HG02798 (cell line): ENCODE data around the gene FOXJ2.
A peak's percentile ranks its signal among the peaks of the same experiment; 100 is the strongest.
"Not testable (repeated sequence)": the region's sequence is repeated elsewhere in the genome, so short reads cannot be mapped to it uniquely, and the experiment has no call there.

ENCODE experiments used
- ATAC-seq: cut with Tn5 transposase; IDR thresholded peaks from one replicate; pipeline ENCODE4 v1.9.1; 2021; ENCODE audit warnings: mild to moderate bottlenecking; ENCODE audit not compliant: unreplicated experiment, poor library complexity

FOXJ2 gene

DNA sequence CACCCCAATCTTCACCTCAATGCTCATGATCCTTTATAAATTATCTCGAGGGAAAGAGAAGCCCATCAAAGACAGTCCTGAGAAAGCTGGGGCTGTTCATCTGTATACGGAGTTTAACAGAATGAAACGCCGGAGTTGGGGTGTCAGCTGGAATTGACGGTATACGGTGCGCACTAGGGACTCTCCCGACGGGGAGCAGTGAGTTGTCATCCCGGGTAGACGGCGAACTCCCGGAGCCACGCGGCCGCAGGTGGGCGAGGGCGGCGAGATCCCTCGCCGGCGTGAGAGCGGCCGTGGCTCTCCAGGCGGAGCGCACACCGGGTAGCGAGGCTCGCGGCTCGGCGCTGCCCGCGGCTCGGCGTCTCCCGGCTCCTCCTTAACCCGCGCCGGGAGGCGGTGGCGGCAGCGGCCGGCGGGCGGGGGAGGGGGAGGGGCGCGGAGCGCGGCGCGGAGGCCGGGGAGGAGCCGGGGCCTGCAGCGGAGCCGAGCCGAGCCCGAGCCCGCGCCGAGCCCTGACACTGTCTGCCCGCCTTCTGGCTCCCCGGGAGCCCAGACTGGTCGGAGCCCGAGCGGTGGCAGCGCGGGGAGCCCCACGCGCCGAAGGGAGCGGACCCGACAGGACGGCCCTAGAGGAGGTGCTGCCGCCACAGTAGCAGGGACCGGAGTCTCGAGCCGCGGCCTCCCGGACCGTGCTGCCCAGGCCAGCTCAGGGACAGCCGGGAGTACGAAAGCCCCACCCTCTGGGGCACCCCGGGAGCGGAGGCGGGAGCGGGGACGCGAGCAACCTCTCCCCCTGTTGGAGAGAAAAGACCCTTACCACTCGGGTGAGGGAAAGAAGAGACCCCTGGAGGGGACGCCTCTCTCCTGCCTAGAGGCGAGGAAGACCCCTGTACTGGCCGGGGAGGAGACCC is at the start of gene FOXJ2:
Gene FOXJ2, plus strand, starts transcription at position 475 of the 911 bp plus-strand sequence. CDS start 7,117 bp downstream, outside the sequence.
- peak; percentile 77 for ATAC-seq

DNA sequence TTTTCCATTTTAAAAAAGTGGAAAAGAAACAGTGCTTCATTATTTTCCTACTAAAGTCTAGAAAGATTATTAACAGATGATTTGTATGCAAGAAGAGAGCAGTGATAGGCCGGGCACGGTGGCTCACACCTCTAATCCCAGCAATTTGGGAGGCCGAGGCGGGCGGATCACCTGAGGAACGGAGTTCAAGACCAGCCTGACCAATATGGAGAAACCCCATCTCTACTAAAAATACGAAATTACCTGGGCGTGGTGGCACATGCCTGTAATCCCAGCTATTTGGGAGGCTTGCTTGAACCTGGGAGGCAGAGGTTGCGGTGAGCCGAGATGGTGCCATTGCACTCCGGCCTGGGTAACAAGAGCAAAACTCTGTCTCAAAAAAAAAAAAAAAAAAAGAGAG is 49.5 kb upstream of the FOXJ2 start:
- not testable (repeated sequence) for ATAC-seq

DNA sequence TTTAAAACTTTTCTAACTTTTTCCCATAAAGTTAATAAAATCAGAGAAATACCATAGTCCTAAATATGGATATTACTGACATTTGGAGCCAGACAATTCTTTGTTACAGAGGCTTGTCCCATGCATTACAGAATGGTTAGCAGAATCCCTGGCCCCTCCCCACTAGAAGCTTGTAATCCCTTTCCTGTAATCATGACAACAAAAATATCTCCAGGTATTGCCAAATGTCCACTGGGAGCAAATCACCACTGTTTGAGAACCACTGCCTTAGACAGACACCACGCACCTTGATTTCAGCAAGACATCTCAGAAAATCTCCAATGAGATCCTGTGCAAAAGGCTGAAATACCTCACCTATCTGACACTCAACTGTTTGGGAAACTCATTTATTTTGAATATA is 49.1 kb upstream of the FOXJ2 start:
- not testable (repeated sequence) for ATAC-seq

DNA sequence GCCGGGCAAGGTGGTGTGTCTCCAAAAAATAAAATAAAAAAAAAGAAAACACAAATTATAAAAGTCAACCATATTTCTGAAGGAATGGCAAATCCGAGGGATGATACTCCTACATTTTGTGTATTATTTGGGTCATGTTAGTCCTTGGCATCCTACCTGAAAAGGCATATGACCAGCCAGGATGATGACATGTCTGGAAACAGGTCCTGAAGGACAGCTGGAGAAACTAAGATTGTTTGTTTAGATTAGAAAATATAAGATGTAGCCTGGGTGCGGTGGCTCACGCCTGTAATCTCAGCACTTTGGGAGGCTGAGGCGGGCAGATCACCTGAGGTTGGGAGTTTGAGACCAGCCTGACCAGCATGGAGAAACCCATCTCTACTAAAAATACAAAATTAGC is 47.6 kb upstream of the FOXJ2 start:
- ATAC-seq = no peak

DNA sequence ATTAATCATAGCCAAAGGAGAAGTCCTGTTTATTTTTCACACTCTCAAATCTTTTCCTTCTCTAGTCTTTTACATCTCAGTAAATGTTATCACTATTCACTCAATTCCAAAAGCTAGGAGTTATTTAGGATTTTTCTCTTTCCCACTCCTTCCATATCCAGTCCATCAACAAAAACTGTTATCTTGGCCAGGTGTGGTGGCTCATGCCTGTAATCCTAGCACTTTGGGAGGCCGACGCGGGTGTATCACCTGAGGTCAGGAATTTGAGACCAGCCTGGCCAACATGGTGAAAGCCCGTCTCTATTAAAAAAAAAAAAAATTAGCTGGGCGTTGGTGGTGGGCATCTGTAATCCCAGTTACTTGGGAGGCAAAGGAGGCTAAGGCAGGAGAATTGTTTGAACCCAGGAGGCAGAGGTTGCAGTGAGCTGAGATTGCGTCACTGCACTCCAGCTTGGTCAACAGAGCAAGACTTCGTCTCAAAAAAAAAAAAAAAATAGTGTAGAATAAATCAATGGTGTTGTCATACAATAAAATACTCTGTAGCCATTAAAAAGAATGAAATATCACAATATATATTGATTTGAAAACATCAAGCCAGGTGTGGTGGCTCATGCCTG is 46.6 kb upstream of the FOXJ2 start:
- no peak for ATAC-seq

DNA sequence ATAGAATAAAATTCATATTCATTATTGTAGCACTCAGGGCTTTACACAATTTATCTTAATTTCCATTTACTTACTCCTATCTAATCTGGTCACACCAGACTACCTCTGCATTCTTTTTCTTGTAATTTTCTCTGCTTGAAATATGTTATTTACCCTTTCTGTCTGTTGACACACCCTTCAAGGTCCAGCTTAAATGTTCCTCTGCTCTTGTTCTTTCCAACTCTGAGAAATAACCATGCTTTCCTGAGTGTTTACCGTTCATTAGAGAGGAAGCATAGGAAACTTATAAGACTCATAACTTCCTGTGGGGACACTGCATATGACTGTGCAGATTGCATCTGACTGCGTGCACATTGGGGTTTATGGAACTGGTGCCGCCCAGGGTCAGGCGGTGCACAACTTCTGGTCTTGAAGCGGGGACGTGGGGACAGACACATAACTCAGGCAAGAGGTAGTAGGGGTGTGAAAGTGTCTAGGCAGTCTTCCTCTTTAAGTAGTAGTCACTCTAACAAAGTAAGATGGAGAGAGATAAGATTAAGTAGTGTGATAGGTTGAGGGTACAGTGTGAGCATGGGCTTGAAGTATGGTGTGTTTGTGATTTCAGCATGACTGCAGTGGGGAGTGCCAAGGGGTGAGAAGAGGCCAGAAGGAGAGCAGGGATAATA is 42.6 kb upstream of the FOXJ2 start:
- ATAC-seq = no peak

DNA sequence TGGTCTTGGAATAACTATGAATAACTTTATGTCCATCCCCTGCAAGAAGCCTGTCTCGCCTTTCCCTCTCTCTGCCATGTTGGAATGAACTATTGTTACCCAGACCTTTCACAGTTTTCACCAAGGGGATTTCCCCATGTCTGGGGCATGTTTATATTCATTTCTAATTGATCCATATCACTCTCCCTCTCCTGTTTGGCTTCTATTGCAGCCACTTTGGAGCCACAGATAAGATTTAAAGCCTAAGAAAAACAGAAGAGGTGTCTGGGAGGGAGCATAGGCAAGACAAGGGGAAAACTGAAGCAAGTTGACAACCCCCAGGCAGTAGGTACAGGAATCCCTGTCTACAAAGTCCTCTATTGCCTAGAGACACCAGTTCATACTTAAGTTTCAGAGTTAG is 41.0 kb upstream of the FOXJ2 start:
- ATAC-seq = no peak

DNA sequence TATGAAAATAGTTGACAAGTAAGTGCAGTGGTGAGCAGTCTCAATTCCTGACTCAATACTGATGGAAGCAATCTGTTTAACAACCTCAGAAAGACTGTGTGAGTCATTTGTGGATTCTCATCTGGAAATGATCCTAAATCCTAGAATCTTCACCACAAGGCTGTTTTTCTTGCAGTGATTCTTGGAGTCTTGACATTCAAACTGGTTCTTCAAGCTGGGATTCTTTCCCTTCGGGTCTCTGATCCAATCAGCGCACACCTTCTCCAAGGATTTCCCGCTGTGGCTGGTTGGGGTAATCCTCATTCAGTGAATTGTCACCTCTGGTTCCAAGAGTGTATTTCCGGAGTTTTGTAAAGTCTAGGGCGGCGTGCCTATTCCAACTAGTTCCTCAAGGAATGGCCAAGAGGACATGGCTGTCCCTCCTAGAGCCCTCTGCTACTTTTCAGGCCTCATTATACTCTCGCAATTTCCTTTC is 37.7 kb upstream of the FOXJ2 start:
- ATAC-seq = no peak

DNA sequence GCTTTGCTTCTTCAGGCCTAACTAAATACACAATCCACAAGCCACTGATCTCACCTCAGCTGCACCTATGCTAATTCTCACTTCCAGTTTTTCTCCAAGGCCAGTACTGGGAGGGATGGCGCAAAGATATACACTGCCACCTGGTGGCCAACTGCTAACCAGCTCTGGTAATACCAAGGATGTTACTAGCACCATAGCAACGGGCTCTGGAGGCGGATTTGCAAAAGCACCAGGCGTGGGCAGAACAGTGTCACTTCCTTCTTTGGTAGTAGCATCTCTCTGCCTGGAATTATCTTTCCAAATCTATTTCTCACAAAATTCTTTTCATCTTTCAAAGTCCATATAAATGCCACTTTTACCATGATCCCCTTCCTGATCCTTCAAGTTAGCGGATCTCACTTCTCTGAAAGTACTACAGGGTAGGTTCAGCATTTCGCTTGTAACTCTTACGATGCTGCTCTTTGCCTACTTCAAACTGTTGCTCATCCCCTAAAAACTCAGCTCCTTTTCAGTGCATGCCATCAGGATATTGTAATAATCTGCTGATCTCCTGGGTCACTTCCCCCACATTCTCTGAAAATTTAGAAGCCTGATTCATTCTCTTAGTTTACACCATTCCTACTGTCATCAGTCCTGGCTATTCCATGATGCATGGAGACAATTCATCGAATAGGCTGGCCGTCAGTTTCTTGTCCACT is 37.1 kb upstream of the FOXJ2 start:
- peak; percentile 100 for ATAC-seq

DNA sequence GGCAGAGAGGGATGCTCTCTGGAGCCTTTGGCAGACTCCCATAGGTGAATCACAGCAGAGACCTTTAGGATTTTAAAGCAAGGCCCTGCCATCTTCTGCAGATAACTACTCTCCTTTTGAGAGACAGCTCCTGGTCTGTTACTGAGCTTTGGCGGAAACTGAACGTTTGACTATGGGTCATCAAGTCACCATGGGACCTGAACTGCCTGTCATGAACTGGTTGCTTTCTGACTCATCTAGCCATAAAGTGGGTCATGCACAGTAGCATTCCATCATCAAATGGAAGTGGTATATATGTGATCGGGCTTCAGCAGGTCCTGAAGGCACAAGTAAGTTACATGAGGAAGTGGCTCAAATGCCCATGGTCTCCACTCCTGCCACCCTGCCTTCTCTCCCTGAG is 31.7 kb upstream of the FOXJ2 start:
- ATAC-seq = not testable (repeated sequence)

DNA sequence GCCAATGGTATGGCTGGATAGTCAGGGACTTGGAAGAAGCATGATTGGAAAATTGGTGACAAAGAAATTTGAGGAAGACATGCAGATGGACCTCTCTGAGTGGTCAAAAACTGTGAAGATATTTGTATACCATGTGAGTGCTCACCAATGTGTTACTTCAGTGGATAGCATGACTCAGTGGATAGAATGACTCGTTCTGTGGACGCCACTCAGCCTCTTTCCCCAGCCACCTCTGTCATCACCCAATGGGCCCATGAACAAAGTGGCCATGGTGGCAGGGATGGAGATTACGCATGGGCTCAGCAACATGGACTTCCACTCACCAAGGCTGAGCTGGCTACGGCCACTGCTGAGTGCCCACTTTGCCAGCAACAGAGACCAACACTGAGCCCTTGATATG is 31.0 kb upstream of the FOXJ2 start:
- ATAC-seq = not testable (repeated sequence)

DNA sequence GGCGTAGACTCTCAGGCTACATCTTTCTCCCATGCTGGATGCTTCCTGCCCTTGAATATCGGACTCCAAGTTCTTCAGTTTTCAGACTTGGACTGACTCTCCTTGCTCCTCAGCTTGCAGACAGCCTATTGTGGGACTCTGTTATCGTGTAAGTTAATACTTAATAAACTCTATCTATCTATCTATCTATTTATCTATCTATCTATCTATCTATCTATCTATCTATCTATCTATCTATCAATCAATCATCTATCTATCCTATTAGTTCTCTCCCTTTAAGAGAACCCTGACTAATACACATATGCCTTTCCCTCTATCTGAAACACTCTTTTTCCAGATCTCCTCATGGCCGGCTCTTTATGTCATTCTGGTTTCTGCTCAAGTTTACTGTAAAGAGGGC is 27.6 kb upstream of the FOXJ2 start:
- ATAC-seq = not testable (repeated sequence)

DNA sequence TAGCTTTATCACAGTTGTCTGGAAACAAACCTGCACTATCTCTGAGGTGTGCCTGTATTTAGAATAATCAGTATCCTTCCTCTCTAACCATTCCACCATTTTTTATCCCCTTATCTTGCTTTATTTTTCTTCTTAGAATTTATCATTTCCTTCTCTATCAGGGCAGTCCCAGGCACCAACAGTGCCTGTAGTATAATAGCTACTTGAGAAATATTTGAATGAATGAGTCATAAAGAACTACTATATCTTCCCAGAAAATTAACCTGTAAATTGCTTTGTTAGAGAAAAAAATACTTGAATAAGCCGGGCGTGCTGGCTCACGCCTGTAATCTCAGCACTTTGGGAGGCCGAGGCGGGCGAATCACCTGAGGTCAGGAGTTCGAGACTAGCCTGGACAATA is 21.2 kb upstream of the FOXJ2 start:
- ATAC-seq = no peak

DNA sequence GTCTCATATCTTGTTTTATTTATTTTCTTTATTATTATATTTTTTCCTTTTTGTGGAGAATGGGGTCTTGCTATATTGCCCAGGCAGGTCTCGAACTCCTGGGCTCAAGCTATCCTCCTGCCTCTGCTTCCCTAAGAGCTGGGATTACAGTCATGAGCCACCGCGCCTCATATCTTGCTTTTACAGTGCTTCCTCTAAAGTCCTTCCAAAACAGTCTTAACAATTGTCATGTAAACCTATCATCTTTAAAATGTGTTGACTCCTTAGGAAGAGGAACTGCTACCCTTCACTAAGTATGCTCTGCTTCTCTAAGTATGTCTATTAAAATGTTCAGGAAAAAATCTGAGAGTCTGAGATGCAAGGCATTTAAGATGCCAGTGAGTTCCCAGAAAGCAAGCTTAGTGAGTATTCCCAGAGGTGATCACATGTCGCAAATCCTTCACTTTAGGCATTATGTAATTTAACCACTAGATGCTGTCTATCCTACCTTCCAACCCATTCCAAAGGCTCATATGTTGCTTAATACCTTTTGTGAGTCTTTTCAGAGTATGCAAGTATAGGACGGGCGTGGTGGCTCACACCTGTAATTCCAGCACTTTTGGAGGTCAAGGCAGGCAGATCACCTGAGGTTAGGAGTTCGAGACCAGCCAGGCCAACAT is 19.7 kb upstream of the FOXJ2 start:
- ATAC-seq = no peak

DNA sequence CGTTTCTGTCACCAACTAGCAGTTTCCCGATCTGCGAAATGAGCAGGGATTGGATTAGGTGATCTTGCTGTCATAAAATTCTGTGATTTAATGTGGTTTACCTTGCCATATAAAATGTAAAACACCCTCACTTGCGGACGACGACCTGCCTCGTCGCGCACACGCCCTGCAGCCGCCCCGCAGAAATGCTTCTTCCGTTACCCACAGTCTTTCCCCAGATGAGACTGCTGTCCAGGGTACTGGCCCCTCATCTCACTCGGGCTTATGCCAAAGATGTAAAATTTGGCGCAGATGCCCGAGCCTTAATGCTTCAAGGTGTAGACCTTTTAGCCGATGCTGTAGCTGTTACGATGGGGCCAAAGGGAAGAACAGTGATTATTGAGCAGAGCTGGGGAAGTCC is 17.7 kb upstream of the FOXJ2 start:
- no peak for ATAC-seq

DNA sequence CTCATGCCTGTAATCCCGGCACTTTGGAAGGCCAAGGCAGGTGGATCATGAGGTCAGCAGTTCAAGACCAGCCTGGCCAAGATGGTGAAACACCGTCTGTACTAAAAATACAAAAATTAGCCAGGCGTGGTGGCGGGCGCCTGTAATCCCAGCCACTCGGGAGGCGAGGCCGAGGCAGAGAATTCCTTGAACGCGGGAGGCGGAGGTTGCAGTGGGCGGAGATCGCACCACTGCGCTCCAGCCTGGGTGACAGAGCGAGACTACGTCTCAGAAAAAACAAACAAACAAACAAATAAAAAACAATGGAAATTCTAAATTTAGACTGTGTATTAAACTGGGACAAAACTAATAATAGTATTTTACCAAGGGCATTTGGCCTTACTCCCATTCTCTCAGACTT is 14.3 kb upstream of the FOXJ2 start:
- ATAC-seq = not testable (repeated sequence)

DNA sequence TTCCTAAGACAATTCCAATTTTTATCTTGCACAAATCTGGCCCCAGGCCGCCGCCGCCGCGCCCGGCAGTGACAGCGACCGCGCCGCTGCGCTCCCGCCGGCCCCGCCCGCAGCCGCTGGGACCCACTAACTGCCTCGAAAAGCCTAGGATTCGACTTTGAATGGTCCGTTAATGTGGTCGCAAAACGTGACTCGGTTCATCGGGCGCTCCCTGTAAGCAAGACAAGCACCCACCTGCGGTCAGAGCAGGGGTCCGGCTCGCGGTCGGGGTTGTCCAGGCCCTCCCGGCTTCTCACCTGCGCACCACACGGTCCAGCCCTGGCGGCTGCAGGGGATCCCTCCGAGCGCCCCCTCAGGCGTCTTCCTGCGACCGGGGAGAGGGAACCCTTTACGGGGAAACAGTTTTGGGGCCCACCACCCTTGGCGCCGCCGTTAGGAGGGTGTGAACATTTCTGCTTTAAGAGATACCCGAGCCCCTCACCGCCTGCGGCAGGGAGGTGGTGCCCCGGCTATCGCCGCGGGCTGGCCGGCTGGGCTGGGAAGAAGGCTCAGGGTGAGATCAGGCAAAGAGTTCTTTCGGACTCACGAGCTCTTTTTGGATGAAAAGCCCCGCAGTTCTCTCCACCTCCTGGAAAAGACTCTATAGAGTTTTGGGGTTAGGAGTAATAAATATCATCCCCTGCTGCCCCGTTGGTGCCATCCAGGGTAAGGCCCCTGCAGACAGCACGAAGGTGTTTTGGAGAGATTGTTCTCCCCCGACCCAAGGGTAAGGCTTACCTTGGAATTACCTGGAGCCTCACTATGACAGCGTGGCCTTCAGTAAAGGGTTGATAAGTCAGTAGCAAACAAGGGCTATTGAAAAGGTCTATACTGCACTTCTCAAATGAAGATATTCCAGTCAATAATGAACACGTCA is 13.6 kb upstream of the FOXJ2 start:
- ATAC-seq = no peak

DNA sequence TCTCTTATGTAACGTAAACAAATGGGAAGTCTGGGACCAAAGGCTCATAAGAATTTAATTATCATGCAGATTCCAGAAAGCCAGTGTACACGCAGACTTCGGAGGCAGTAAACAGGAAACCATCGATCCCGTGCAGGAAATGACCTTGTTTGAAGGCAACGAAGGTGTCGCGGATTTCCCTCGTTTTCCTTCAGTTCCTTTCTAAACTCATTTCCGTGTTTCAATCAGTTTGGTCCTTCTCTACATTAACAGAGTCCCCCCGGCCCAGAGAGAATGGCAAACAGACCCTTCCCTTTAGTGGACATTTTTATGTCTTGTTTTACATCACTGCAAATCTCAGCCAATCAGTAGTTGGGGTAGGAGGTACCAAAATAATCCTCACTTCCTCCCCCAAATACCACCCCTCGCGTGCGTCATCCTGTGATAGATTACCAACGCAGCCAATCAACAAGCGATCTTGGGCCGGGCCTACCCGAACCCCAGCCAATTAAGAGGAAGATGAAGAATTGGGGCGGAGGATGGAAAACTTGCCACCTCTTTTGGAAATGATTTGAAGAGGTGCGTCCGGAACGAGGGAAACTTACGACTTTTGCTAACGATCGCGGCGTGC is 6.1 kb upstream of the FOXJ2 start:
- ATAC-seq = peak; percentile 99

DNA sequence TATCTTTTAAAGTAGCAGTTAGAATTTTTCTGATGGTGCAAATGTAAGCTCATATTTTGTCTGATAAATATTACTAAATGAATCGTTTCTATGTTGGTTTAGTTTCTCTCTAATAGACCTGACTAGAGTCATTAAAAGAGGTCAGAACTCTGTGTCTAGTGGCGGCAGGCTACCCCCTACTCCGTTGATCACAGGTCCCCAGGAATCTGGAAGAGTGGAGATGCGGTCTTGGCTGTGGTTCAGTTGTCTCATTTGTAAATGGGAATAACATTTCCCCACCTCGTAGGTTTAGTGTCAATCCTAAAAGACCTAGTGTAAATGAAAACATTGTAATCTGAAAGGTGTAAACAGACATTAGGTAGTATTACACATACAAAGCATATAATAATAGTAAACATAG is 4.7 kb upstream of the FOXJ2 start:
- no peak for ATAC-seq
